A549 (cell line): Measurements from ENCODE around the gene DYNLT2B.
"Not testable (repeated sequence)": the region's sequence is repeated elsewhere in the genome, so short reads cannot be mapped to it uniquely, and the experiment has no call there.

ENCODE experiments used
- CTCF ChIP-seq: fragments of >200 bp; sonication (Bioruptor Twin); formaldehyde crosslinking; IDR thresholded peaks from 3 replicates; pipeline ENCODE4 v1.5.1; 2016
- FOXS1 ChIP-seq: fragments of 250-450 bp; sonication (Bioruptor Pico); IDR thresholded peaks from 2 replicates; pipeline ENCODE4 v1.5.0; 2020; ENCODE audit warnings: mild to moderate bottlenecking, moderate library complexity
- HMGXB4 ChIP-seq: fragments of 250-450 bp; sonication (Bioruptor Pico); IDR thresholded peaks from 2 replicates; pipeline ENCODE4 v1.5.0; 2021; ENCODE audit warnings: mild to moderate bottlenecking, moderate library complexity, borderline replicate concordance
- JUN ChIP-seq, 2 experiments: fragments of >200 bp; sonication (Bioruptor Twin); formaldehyde crosslinking; IDR thresholded peaks; 2 replicates in 1 of 2; 3 replicates in 1 of 2; pipeline ENCODE4 v1.6.1; 2016 to 2017
- JUNB ChIP-seq: fragments of >200 bp; sonication (Bioruptor Twin); formaldehyde crosslinking; IDR thresholded peaks from 2 replicates; pipeline ENCODE4 v1.6.1; 2016
- NR3C1 ChIP-seq: fragments of >200 bp; sonication (Bioruptor Twin); formaldehyde crosslinking; IDR thresholded peaks from 3 replicates; pipeline ENCODE4 v1.6.1; 2017
- POLR2A ChIP-seq: IDR thresholded peaks from 2 replicates; pipeline ENCODE4 v1.6.1; 2012; ENCODE audit warnings: mild to moderate bottlenecking, low read length
- RAD21 ChIP-seq, 2 experiments: fragments of >200 bp in 1 of 2; sonication (Bioruptor Twin) in 1 of 2; formaldehyde crosslinking in 1 of 2; IDR thresholded peaks in 1 of 2; conservative IDR thresholded peaks in 1 of 2; 2 replicates in 1 of 2; 3 replicates in 1 of 2; pipeline ENCODE4 v1.6.1; 2012 to 2018; ENCODE audit warnings: inconsistent platforms in 1 of 2
- REST ChIP-seq: fragments of 200-600 bp; sonication (generic); IDR thresholded peaks from 2 replicates; pipeline ENCODE4 v1.6.1; 2016; ENCODE audit warnings: antibody characterized with exemption, mild to moderate bottlenecking, moderate library complexity
- RFX5 ChIP-seq: fragments of 450-650 bp; IDR thresholded peaks from 2 replicates; pipeline ENCODE4 v1.7.1; 2014; ENCODE audit warnings: antibody characterized with exemption, mild to moderate bottlenecking, moderate library complexity
- USF2 ChIP-seq: fragments of 450-650 bp; IDR thresholded peaks from 2 replicates; pipeline ENCODE4 v1.6.1; 2014; ENCODE audit warnings: antibody characterized with exemption

- not testable (repeated sequence) for TF ChIP-seq USF2; CTCF; HMGXB4 (CRISPR knock-in tag); POLR2A; JUN (IDR thresholded peaks at IDR 0.05); JUNB; FOXS1 (CRISPR knock-in tag); NR3C1; RFX5; REST; RAD21 (conservative IDR thresholded peaks at IDR 0.05 in 1 of 2, IDR thresholded peaks at IDR 0.05 in 1 of 2)
Measured at GRCh38 chr3:196358540-196358939, 40.5 kb upstream of the DYNLT2B start.
